Measurements from ENCODE around the gene ARMC9.
A peak's percentile ranks its signal among the peaks of the same experiment; 100 is the strongest.

Gene ARMC9

GRCh38 chr2:231188506-231189170, 9.8 kb upstream of the ARMC9 start:
- no peak for TF ChIP-seq CTCF (IDR thresholded peaks at IDR 0.05; ENCODE audit: low read depth, low read length)
- no peak for DNase-seq (ENCODE audit: low read depth, low spot score)
- no peak overlapping the region for H3K4me3 ChIP-seq (ENCODE audit: low read depth, low read length)
- in situ Hi-C loops (cut with HindIII; ENCODE audit: low sequenced_read_pairs), result no loop called here

GRCh38 chr2:231189171-231189530, 9.3 kb upstream of the ARMC9 start:
- no peak for TF ChIP-seq CTCF (IDR thresholded peaks at IDR 0.05; ENCODE audit: low read depth, low read length)
- no peak overlapping the region for H3K4me3 ChIP-seq (ENCODE audit: low read depth, low read length)
- no peak for DNase-seq (ENCODE audit: low read depth, low spot score)
- in situ Hi-C loops (cut with HindIII; ENCODE audit: low sequenced_read_pairs), result no loop called here

GRCh38 chr2:231189571-231190495, 8.6 kb upstream of the ARMC9 start:
- H3K4me3 ChIP-seq (ENCODE audit: low read depth, low read length), result no peak overlapping the region
- in situ Hi-C loops (cut with HindIII; ENCODE audit: low sequenced_read_pairs), result no loop called here
- peak; percentile 68 for DNase-seq (ENCODE audit: low read depth, low spot score)
- TF ChIP-seq CTCF (IDR thresholded peaks at IDR 0.05; ENCODE audit: low read depth, low read length), result no peak

GRCh38 chr2:231190531-231191197, 7.8 kb upstream of the ARMC9 start:
- no peak overlapping the region for H3K4me3 ChIP-seq (ENCODE audit: low read depth, low read length)
- DNase-seq (ENCODE audit: low read depth, low spot score), result peak; percentile 76
- in situ Hi-C loops (cut with HindIII; ENCODE audit: low sequenced_read_pairs), result no loop called here
- TF ChIP-seq CTCF (IDR thresholded peaks at IDR 0.05; ENCODE audit: low read depth, low read length), result peak; percentile 15

- peak; percentile 84 for TF ChIP-seq CTCF (IDR thresholded peaks at IDR 0.05; ENCODE audit: low read depth, low read length)
- no peak overlapping the region for H3K4me3 ChIP-seq (ENCODE audit: low read depth, low read length)
- in situ Hi-C loops (cut with HindIII; ENCODE audit: low sequenced_read_pairs), result no loop called here
- DNase-seq (ENCODE audit: low read depth, low spot score), result peak; percentile 86
Measured at GRCh38 chr2:231191896-231192872, 6.2 kb upstream of the ARMC9 start.
